Transverse colon (tissue), 4 donors: ENCODE measurements around the gene PLCH1. TPM values are rescaled to one million over a fixed set of nuclear protein-coding genes. Genes with fewer than 3 reads are reported as not detected.

ENCODE experiments used
- DNase-seq: peaks from one replicate; pipeline ENCODE4 v3.0.0-alpha.2; 2019
- H3K27ac ChIP-seq, 4 donors: fragments of 200-600 bp; sonication (generic); 2 replicates each; pipeline ENCODE4 v1.5.1; 2016 to 2018; ENCODE audit warnings: inconsistent platforms in 4 of 4
- H3K27me3 ChIP-seq: fragments of 200-600 bp; sonication (generic); 2 replicates; pipeline ENCODE4 v1.5.1; 2017; ENCODE audit warnings: inconsistent platforms
- H3K36me3 ChIP-seq, 4 donors: fragments of 200-600 bp; sonication (generic); 2 replicates each; pipeline ENCODE4 v1.5.1; 2017 to 2019; ENCODE audit warnings: inconsistent platforms in 4 of 4
- H3K4me1 ChIP-seq, 4 donors: fragments of 200-600 bp; sonication (generic); 2 replicates each; pipeline ENCODE4 v1.5.1; 2017 to 2020; ENCODE audit warnings: inconsistent platforms in 4 of 4
- H3K4me3 ChIP-seq, 4 donors: fragments of 200-600 bp; sonication (generic); 1 replicate in 1 of 4; 2 replicates in 3 of 4; pipeline versions ENCODE4 v1.5.1 to v1.6.1; 2017 to 2019; ENCODE audit warnings: inconsistent platforms in 4 of 4
- H3K9me3 ChIP-seq, 2 donors: fragments of 200-600 bp; sonication (generic); 2 replicates each; pipeline ENCODE4 v1.5.1; 2017 to 2019; ENCODE audit warnings: inconsistent platforms in 2 of 2
- EP300 ChIP-seq: sonication (generic); formaldehyde crosslinking; IDR thresholded peaks from one replicate; pipeline ENCODE4 v1.6.1; 2017; ENCODE audit warnings: antibody characterized with exemption, low read depth
- POLR2A ChIP-seq: fragments of 450-650 bp; IDR thresholded peaks from one replicate; pipeline ENCODE4 v1.6.1; 2016; ENCODE audit warnings: antibody characterized with exemption, mild to moderate bottlenecking, moderate library complexity
- POLR2AphosphoS5 ChIP-seq, 3 donors: sonication (generic); formaldehyde crosslinking; IDR thresholded peaks; one replicate each; pipeline ENCODE4 v1.6.1; 2016; ENCODE audit warnings: antibody characterized with exemption in 3 of 3
- WGBS, 2 donors: methylation state at CpG; one replicate each; pipeline ENCODE4 v1.1.5; 2018; ENCODE audit warnings: low coverage in 1 of 2; 5-methylcytosine and 5-hydroxymethylcytosine counted together
- in situ Hi-C, 4 donors: fragments of 200-750 bp; cut with MboI; loops; one replicate each; pipeline versions ENCODE4 v1.15.0 to v1.15.1; 2017; ENCODE audit warnings: low sequenced_read_pairs in 3 of 4, low pct_ligation_motif_present in 1 of 4, low pct_unique_long_range_greater_than_20kb in 1 of 4
- intact Hi-C: fragments of 100-400 bp; cut with DNase I; formaldehyde crosslinking; loops from one replicate; pipeline ENCODE4 v1.15.1; 2023; ENCODE audit warnings: low total_unique reads
- total RNA-seq, 4 donors: library from RNA; depleted of rRNA; stranded (reverse); fragments of >200 nt; gene quantifications; one replicate each; pipeline ENCODE4 v1.1.0, GENCODE V29; 2016
- TF ChIP-seq, protein P1 (sequence below), 5 experiments: fragments of 200-600 bp in 3 of 5; fragments of 450-650 bp in 2 of 5; sonication (generic) in 3 of 5; IDR thresholded peaks; 1 replicate in 2 of 5; 2 replicates in 3 of 5; pipeline ENCODE4 v1.5.1; 2016 to 2017; ENCODE audit warnings: antibody characterized with exemption in 5 of 5, inconsistent platforms in 3 of 5, mild to moderate bottlenecking in 2 of 5, moderate library complexity in 1 of 5

The PLCH1 gene
- total RNA-seq, 4 donors from 2014 or later: 8.2 to 33.4 (median 8.5) TPM

DNA sequence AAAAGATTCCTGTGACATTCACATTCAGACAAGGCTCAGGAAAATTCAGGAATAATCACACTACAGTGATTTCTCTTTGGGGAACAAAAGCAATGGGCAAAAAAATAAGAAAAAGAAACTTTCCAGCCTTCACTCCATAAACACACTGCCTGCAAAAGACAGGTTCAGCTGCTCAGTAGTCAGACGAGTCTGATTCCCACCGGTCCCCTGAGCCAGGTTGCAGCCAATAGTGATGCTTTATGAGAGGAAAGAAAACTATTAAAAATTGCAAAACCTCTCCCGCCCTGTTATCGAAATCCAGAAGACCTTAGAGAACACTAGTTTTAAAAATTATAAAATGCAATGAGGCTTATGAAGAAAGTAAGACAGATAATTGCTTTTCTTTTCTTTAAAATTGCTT lies 8.5 kb downstream of the PLCH1 start:
- TF ChIP-seq POLR2A: no peak
- TF ChIP-seq, protein P1, sequence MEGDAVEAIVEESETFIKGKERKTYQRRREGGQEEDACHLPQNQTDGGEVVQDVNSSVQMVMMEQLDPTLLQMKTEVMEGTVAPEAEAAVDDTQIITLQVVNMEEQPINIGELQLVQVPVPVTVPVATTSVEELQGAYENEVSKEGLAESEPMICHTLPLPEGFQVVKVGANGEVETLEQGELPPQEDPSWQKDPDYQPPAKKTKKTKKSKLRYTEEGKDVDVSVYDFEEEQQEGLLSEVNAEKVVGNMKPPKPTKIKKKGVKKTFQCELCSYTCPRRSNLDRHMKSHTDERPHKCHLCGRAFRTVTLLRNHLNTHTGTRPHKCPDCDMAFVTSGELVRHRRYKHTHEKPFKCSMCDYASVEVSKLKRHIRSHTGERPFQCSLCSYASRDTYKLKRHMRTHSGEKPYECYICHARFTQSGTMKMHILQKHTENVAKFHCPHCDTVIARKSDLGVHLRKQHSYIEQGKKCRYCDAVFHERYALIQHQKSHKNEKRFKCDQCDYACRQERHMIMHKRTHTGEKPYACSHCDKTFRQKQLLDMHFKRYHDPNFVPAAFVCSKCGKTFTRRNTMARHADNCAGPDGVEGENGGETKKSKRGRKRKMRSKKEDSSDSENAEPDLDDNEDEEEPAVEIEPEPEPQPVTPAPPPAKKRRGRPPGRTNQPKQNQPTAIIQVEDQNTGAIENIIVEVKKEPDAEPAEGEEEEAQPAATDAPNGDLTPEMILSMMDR (IDR thresholded peaks at IDR 0.05): no peak
- Histone ChIP-seq H3K4me3 (peak overlapping the region in 2 of 4 donors; percentile 15 to 39), H3K27me3 (no peaks in the 10 kb centered on the region), H3K27ac (peak overlapping the region in 3 of 4 donors; percentile 88 to 91 (median 90)), H3K36me3 (no peaks in the 10 kb centered on the region), H3K4me1 (peaks cover 0 to 15% (median 8%) of the 10 kb centered on the region in 4 donors), H3K9me3 (no peaks in the 10 kb centered on the region)
- no peak for DNase-seq
- 51 to 60% methylated on average over 4 of the region's 4 CpGs for WGBS, 2 donors
- in situ Hi-C loops (no loop called here), intact Hi-C loops (no loop called here)

- no peaks in the 10 kb centered on the region for H3K9me3 ChIP-seq
- in situ Hi-C loops: no loop called here
- intact Hi-C loops: no loop called here
- no peak for DNase-seq
- H3K36me3 ChIP-seq: no peaks in the 10 kb centered on the region
- H3K4me1 ChIP-seq: no peaks in the 10 kb centered on the region
- H3K27me3 ChIP-seq: no peaks in the 10 kb centered on the region
- 80% methylated on average over 1 of the region's 2 CpGs; no CpG with 5 or more reads in 1 of the 2 donors for WGBS, 2 donors
- H3K27ac ChIP-seq: no peak overlapping the region
- TF ChIP-seq POLR2AphosphoS5 (IDR thresholded peaks at IDR 0.05): no peak
- TF ChIP-seq EP300: no peak
- TF ChIP-seq, protein P1 (IDR thresholded peaks at IDR 0.05): no peak
- no peak for TF ChIP-seq POLR2A
- H3K4me3 ChIP-seq: no peak overlapping the region
Observed at GRCh38 chr3:155730843-155731242, 14.0 kb downstream of the PLCH1 start.

DNA sequence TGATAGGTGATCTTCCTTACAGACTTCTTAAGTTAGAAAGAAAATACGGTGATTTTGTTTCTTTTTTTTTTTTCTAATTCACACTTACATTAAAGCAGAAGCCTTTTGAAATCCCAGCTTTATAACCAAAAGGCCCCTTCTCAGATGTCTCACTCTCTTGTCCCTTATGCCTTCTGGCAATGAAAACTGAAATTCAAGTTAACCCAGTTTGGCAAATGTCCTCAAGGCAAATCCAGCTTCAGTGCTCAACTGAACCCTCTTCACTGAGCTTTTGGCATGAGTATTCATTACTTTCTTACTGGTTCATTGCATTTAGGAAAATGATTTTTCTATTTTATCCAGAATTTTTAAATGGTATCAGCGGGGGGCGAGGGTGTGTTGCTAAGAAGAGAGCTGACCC lies 17.0 kb downstream of the PLCH1 start:
- Histone ChIP-seq H3K27ac (no peak overlapping the region), H3K4me1 (no peaks in the 10 kb centered on the region), H3K9me3 (no peaks in the 10 kb centered on the region), H3K36me3 (no peaks in the 10 kb centered on the region), H3K27me3 (no peaks in the 10 kb centered on the region), H3K4me3 (no peak overlapping the region)
- no peak for DNase-seq
- TF ChIP-seq, protein P1 (IDR thresholded peaks at IDR 0.05): no peak
- TF ChIP-seq POLR2AphosphoS5 (IDR thresholded peaks at IDR 0.05) (no peak), POLR2A (no peak), EP300 (no peak)
- in situ Hi-C loops: no loop called here
- 83 to 87% methylated on average over 2 to 3 of the region's 3 CpGs for WGBS, 2 donors
- intact Hi-C loops: no loop called here

- H3K36me3 ChIP-seq: no peaks in the 10 kb centered on the region
- 40 to 44% methylated on average over 1 to 5 of the region's 5 CpGs for WGBS, 2 donors
- H3K4me1 ChIP-seq: peaks cover 0 to 15% (median 6%) of the 10 kb centered on the region in 4 donors
- peak overlapping the region in 3 of 4 donors; percentile 7 to 43 (median 16) for H3K27ac ChIP-seq
- DNase-seq: peak; percentile 19
- in situ Hi-C loops (loop anchor here in 2 of 4 donors (25.0 kb wide), 2 partner anchors 952 to 1377 kb away; no protein-coding TSS in a partner anchor), intact Hi-C loops (no loop called here)
- H3K4me3 ChIP-seq: no peak overlapping the region
- H3K27me3 ChIP-seq: no peaks in the 10 kb centered on the region
- peaks cover 0 to 5% of the 10 kb centered on the region in 2 donors for H3K9me3 ChIP-seq
- TF ChIP-seq POLR2A: no peak
- no peak for TF ChIP-seq EP300
Observed at GRCh38 chr3:155714295-155714718, 30.6 kb downstream of the PLCH1 start.

DNA sequence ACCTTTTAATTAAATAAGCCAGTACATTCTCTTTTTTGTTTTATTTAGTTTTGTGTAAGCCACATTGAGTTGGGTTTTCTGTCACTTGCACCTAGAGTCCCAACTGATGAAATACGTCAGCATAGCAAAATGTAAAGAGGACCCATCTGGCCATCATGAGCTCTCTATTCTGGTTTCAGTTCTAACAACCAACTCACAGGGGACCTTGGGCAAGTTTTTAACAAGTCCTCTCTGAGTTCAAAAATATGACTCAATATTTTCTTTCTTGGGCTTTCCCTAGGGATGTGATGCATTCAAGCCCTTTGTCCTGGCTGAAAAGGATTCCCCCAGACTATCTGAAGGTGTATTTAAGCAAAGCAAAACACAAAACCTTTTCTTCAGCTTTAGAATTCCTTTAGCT lies 32.9 kb downstream of the PLCH1 start:
- intact Hi-C loops (no loop called here), in situ Hi-C loops (loop anchor here in 2 of 4 donors (25.0 kb wide), 2 partner anchors 950 to 1375 kb away; no protein-coding TSS in a partner anchor)
- TF ChIP-seq POLR2AphosphoS5 (IDR thresholded peaks at IDR 0.05) (no peak), POLR2A (no peak), EP300 (no peak)
- TF ChIP-seq, protein P1 (IDR thresholded peaks at IDR 0.05): no peak
- Histone ChIP-seq H3K4me3 (no peak overlapping the region), H3K4me1 (peaks cover 0 to 15% (median 6%) of the 10 kb centered on the region in 4 donors), H3K27me3 (no peaks in the 10 kb centered on the region), H3K9me3 (peaks cover 0 to under 1% of the 10 kb centered on the region in 2 donors), H3K36me3 (no peaks in the 10 kb centered on the region), H3K27ac (no peak overlapping the region)
- 81 to 88% methylated on average over 1 of the region's 1 CpG for WGBS, 2 donors
- DNase-seq: no peak
